ENCODE results near the gene TACR1.

Gene TACR1

GRCh38 chr2:75012080-75012479, 187.2 kb downstream of the TACR1 start:
- H3K4me3 ChIP-seq (replicated peaks; ENCODE audit: low read depth, low read length) = no peak overlapping the region
- DNase-seq (ENCODE audit: extremely low read depth, low read depth) = no peak
- no peak for TF ChIP-seq CTCF (IDR thresholded peaks at IDR 0.05; ENCODE audit: low read depth, low read length, missing control alignments)

DNA sequence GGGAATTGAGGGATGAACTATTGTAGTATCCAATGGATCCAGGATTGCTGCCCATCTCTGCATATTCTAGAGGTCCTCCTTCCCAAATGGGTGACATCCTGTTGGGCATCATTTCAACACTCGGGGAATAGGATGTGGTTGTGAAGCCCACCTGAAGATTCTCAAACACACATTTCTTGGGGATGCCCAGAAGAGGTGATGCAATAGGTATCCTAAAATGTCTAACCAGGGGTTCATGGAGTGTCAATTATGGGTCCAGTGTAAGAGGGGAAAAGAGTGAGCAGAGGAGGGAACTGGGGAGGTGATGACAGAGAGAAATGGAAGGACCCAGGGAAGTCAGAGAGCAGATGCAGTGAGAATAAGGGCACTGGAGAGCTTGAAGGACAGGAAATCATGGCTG, 188.7 kb downstream of the TACR1 start:
- no peak overlapping the region for H3K4me3 ChIP-seq (replicated peaks; ENCODE audit: low read depth, low read length)
- no peak for TF ChIP-seq CTCF (IDR thresholded peaks at IDR 0.05; ENCODE audit: low read depth, low read length, missing control alignments)
- DNase-seq (ENCODE audit: extremely low read depth, low read depth) = no peak

- H3K4me3 ChIP-seq (replicated peaks; ENCODE audit: low read depth, low read length) = no peak overlapping the region
- DNase-seq (ENCODE audit: extremely low read depth, low read depth) = no peak
- TF ChIP-seq CTCF (IDR thresholded peaks at IDR 0.05; ENCODE audit: low read depth, low read length, missing control alignments) = no peak
These were observed 191.5 kb downstream of the TACR1 start for GRCh38 chr2:75007819-75008218.

DNA sequence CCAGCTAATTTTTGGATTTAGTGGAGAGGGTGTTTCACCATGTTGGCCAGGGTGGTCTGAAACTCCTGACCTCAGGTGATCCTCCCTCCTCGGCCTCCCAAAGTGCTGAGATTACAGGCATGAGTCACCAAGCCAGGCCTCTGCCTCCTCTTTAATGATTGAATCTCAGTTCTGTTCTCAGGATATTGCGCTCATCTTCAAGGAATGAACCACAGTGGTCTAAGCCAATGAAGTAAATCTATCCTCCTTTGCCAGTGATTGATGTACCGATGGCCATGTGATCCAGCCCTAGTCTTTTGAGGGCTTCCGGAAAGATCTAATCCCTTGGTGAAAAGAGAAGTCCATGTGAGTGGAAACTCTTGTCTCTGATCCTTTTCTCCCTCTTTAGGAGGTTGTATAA, 192.3 kb downstream of the TACR1 start:
- DNase-seq (ENCODE audit: extremely low read depth, low read depth) = no peak
- TF ChIP-seq CTCF (IDR thresholded peaks at IDR 0.05; ENCODE audit: low read depth, low read length, missing control alignments) = no peak
- no peak overlapping the region for H3K4me3 ChIP-seq (replicated peaks; ENCODE audit: low read depth, low read length)

GRCh38 chr2:75006041-75006440, 193.3 kb downstream of the TACR1 start:
- TF ChIP-seq CTCF (IDR thresholded peaks at IDR 0.05; ENCODE audit: low read depth, low read length, missing control alignments) = no peak
- no peak for DNase-seq (ENCODE audit: extremely low read depth, low read depth)
- H3K4me3 ChIP-seq (replicated peaks; ENCODE audit: low read depth, low read length) = no peak overlapping the region

GRCh38 chr2:75003773-75004172, 195.5 kb downstream of the TACR1 start:
- no peak for TF ChIP-seq CTCF (IDR thresholded peaks at IDR 0.05; ENCODE audit: low read depth, low read length, missing control alignments)
- no peak overlapping the region for H3K4me3 ChIP-seq (replicated peaks; ENCODE audit: low read depth, low read length)
- DNase-seq (ENCODE audit: extremely low read depth, low read depth) = no peak

DNA sequence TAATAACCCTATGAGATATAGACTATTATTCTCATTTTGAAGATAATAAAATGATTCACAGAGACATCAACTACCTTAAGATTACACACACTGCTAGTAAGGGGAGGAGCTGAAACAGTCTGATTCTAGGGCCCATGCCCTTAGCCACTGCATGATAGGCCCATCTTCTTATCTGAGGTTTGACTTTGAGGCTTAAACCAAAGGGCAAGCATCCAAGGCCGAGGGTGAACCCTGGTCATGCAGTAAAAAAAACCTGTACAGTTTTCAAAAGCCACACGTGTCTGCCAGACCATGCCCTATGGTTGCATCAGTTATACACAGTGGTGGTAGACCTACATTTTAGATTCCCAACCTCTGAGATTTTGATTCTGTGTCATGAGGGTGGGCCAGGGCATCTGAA, 196.0 kb downstream of the TACR1 start:
- no peak for DNase-seq (ENCODE audit: extremely low read depth, low read depth)
- no peak for TF ChIP-seq CTCF (IDR thresholded peaks at IDR 0.05; ENCODE audit: low read depth, low read length, missing control alignments)
- H3K4me3 ChIP-seq (replicated peaks; ENCODE audit: low read depth, low read length) = no peak overlapping the region

Data from HFF-Myc (cell line).